ENCODE data around the gene DGKG. TPM values are rescaled to one million over a fixed set of nuclear protein-coding genes. Genes with fewer than 3 reads are reported as not detected.

DGKG gene
- polyA plus RNA-seq, 3 donors = 4.2 to 9.2 (median 4.3) TPM

GRCh38 chr3:186226482-186226881 is 135.6 kb downstream of the DGKG start:
- peaks cover 0 to 3% (median 0%) of the 10 kb centered on the region in 3 donors for H3K27me3 Mint-ChIP-seq (ENCODE audit: low read depth in 3 of 3)

DNA sequence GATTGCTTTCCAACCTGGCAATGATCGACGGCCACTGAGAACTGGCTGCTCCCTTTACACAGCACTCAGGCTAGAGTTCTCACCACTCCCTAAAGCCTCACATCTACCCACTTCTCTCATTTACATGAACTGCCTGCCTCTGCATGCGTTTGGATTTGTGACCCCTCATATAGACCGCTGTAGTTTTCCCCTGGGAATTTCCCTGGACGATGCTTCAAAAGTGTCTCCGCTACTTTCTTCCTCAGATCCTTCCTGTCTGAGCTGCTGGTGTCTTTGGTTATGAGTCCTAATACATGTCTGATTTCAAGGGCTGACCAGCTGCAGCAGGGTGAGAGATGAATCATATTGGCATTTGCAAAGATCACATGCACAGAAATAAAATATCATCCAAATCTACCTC is 136.4 kb downstream of the DGKG start:
- no peak overlapping the region for H3K4me3 Mint-ChIP-seq
- intact Hi-C loops (cut with micrococcal nuclease) = no loop called here
- TF ChIP-seq, protein P1, sequence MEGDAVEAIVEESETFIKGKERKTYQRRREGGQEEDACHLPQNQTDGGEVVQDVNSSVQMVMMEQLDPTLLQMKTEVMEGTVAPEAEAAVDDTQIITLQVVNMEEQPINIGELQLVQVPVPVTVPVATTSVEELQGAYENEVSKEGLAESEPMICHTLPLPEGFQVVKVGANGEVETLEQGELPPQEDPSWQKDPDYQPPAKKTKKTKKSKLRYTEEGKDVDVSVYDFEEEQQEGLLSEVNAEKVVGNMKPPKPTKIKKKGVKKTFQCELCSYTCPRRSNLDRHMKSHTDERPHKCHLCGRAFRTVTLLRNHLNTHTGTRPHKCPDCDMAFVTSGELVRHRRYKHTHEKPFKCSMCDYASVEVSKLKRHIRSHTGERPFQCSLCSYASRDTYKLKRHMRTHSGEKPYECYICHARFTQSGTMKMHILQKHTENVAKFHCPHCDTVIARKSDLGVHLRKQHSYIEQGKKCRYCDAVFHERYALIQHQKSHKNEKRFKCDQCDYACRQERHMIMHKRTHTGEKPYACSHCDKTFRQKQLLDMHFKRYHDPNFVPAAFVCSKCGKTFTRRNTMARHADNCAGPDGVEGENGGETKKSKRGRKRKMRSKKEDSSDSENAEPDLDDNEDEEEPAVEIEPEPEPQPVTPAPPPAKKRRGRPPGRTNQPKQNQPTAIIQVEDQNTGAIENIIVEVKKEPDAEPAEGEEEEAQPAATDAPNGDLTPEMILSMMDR (IDR thresholded peaks at IDR 0.05) = no peak

More at GRCh38 chr3:186226482-186226881, 135.6 kb downstream of the DGKG start:
- no peaks in the 10 kb centered on the region for H3K4me1 Mint-ChIP-seq
- WGBS (ENCODE audit: insufficient coverage) = no CpG with 5 or more reads among the region's 2 CpGs
- Histone ChIP-seq H3K9ac (ENCODE audit: insufficient read depth, low read length, poor library complexity, severe bottlenecking) (no peak overlapping the region), H3K27ac (ENCODE audit: low read depth in 1 of 2, low read length in 2 of 2) (no peak overlapping the region), H2AFZ (ENCODE audit: insufficient read depth, low read depth, low read length, poor library complexity, severe bottlenecking) (no peak overlapping the region), H3K79me2 (ENCODE audit: insufficient read depth, low read length) (no peaks in the 10 kb centered on the region), H3K9me3 (replicated peaks in 1 of 2; ENCODE audit: control insufficient read depth in 1 of 2, insufficient read depth in 1 of 2, low read length in 2 of 2) (no peaks in the 10 kb centered on the region), H3K27me3 (ENCODE audit: control insufficient read depth in 2 of 2, insufficient read depth in 2 of 2, low read length in 2 of 2) (no peaks in the 10 kb centered on the region), H3K4me2 (replicated peaks; ENCODE audit: extremely low read depth, low read length, poor library complexity, severe bottlenecking) (no peak overlapping the region), H4K20me1 (ENCODE audit: insufficient read depth, low read length) (no peaks in the 10 kb centered on the region), H3K36me3 (replicated peaks in 1 of 2; ENCODE audit: control insufficient read depth in 1 of 2, insufficient read depth in 2 of 2, low read length in 2 of 2) (peaks cover 57 to 95% of the 10 kb centered on the region in 2 donors), H3K4me3 (replicated peaks in 1 of 3; ENCODE audit: low read depth in 2 of 3, low read length in 3 of 3) (no peak overlapping the region), H3K4me1 (ENCODE audit: control insufficient read depth in 1 of 2, insufficient read depth in 2 of 2, low read length in 2 of 2) (no peaks in the 10 kb centered on the region)
- H3K36me3 Mint-ChIP-seq = peaks cover 74 to 84% of the 10 kb centered on the region in 2 donors
- peak overlapping the region in 1 of 7 donors; percentile 23 for H3K27ac Mint-ChIP-seq
- no peaks in the 10 kb centered on the region for H3K9me3 Mint-ChIP-seq
- no peak for DNase-seq
- TF ChIP-seq, protein P1 (IDR thresholded peaks at IDR 0.05) = no peak
- no peak overlapping the region for H3K4me3 Mint-ChIP-seq
- intact Hi-C loops (cut with micrococcal nuclease) = no loop called here

More for the DNA sequence above, 136.4 kb downstream of the DGKG start:
- Histone ChIP-seq H3K27me3 (ENCODE audit: control insufficient read depth in 2 of 2, insufficient read depth in 2 of 2, low read length in 2 of 2) (no peaks in the 10 kb centered on the region), H3K4me1 (ENCODE audit: control insufficient read depth in 1 of 2, insufficient read depth in 2 of 2, low read length in 2 of 2) (no peaks in the 10 kb centered on the region), H3K4me2 (replicated peaks; ENCODE audit: extremely low read depth, low read length, poor library complexity, severe bottlenecking) (no peak overlapping the region), H3K36me3 (replicated peaks in 1 of 2; ENCODE audit: control insufficient read depth in 1 of 2, insufficient read depth in 2 of 2, low read length in 2 of 2) (peaks cover 57 to 95% of the 10 kb centered on the region in 2 donors), H3K9me3 (replicated peaks in 1 of 2; ENCODE audit: control insufficient read depth in 1 of 2, insufficient read depth in 1 of 2, low read length in 2 of 2) (no peaks in the 10 kb centered on the region), H3K9ac (ENCODE audit: insufficient read depth, low read length, poor library complexity, severe bottlenecking) (no peak overlapping the region), H4K20me1 (ENCODE audit: insufficient read depth, low read length) (no peaks in the 10 kb centered on the region), H3K79me2 (ENCODE audit: insufficient read depth, low read length) (no peaks in the 10 kb centered on the region), H2AFZ (ENCODE audit: insufficient read depth, low read depth, low read length, poor library complexity, severe bottlenecking) (no peak overlapping the region), H3K4me3 (replicated peaks in 1 of 3; ENCODE audit: low read depth in 2 of 3, low read length in 3 of 3) (no peak overlapping the region), H3K27ac (ENCODE audit: low read depth in 1 of 2, low read length in 2 of 2) (no peak overlapping the region)
- DNase-seq = no peak
- WGBS (ENCODE audit: insufficient coverage) = 91% methylated on average over 3 of the region's 6 CpGs
- no peak overlapping the region for H3K27ac Mint-ChIP-seq
- peaks cover 71 to 85% of the 10 kb centered on the region in 2 donors for H3K36me3 Mint-ChIP-seq
- no peaks in the 10 kb centered on the region for H3K4me1 Mint-ChIP-seq
- peaks cover 0 to 3% (median 0%) of the 10 kb centered on the region in 3 donors for H3K27me3 Mint-ChIP-seq (ENCODE audit: low read depth in 3 of 3)
- H3K9me3 Mint-ChIP-seq = no peaks in the 10 kb centered on the region
